ENCODE measurements around the gene ZHX3.
A peak's percentile ranks its signal among the peaks of the same experiment; 100 is the strongest.

ZHX3 gene, protein sequence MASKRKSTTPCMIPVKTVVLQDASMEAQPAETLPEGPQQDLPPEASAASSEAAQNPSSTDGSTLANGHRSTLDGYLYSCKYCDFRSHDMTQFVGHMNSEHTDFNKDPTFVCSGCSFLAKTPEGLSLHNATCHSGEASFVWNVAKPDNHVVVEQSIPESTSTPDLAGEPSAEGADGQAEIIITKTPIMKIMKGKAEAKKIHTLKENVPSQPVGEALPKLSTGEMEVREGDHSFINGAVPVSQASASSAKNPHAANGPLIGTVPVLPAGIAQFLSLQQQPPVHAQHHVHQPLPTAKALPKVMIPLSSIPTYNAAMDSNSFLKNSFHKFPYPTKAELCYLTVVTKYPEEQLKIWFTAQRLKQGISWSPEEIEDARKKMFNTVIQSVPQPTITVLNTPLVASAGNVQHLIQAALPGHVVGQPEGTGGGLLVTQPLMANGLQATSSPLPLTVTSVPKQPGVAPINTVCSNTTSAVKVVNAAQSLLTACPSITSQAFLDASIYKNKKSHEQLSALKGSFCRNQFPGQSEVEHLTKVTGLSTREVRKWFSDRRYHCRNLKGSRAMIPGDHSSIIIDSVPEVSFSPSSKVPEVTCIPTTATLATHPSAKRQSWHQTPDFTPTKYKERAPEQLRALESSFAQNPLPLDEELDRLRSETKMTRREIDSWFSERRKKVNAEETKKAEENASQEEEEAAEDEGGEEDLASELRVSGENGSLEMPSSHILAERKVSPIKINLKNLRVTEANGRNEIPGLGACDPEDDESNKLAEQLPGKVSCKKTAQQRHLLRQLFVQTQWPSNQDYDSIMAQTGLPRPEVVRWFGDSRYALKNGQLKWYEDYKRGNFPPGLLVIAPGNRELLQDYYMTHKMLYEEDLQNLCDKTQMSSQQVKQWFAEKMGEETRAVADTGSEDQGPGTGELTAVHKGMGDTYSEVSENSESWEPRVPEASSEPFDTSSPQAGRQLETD

DNA sequence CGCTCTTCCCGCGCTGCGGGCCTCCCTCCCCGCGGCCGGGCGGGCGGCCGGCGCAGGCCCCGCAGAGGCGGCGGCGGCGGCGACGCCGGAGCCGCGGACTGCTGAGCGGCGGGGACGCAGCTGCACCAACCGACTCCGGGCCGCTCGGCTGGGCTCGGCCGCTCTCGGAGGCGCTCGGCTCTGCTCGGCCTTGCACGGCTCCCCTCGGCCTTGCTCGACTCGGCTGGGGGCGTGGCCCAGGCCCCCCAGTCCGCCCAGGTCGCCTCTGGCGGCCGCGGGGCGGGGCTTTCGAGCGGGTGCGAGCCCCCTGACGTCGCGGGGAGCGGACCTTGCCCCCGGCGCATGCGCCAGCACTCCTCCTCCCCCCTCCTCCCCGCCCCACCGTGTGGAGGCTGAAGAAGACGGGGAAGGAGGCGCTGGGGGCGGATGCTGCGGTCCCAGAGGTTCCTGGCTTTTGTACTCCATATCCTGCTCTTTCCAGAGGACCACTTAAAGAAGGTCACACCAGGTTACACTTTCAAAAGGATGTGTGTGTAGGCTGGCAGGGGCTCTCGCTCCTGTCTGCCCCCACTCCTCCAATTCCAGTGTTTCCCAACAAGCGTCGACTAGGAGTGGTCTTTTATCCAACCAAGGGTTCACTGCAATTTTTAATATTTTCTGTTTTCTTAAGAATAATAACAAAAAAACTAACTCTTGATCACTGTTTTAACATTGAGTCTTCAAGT lies at the start of gene ZHX3:
Gene ZHX3 (minus strand): TSS at position 186 of the 725 bp plus-strand sequence. CDS start 112,815 bp downstream, outside the sequence.
- peak; percentile 93 for DNase-seq

DNA sequence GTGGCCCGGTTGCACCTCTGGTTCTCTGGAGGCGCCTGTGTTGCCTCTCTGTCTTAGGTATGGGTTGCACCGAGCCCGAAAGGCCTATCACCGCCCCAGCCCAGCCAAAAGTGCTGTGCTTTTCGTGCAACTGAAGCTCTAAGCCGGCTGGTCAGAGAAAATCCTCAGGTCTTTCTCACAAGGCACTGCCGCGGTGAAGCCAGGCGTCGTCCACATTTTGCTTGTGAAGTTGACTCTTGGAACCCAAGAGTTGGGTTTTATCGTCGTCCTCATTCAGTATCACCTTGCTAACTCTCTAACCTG lies 49.8 kb upstream of the ZHX3 start:
- no peak for DNase-seq

- DNase-seq, result no peak
Observed at GRCh38 chr20:41366546-41367392, 49.2 kb upstream of the ZHX3 start, which contains the start of gene EMILIN3. TSS of gene EMILIN3 (minus strand) at chr20:41366818. CDS start at chr20:41366634, 184 bp downstream.

GRCh38 chr20:41365777-41366545 lies 48.4 kb upstream of the ZHX3 start:
- peak; percentile 6 for DNase-seq

GRCh38 chr20:41364967-41365765 lies 47.6 kb upstream of the ZHX3 start:
- DNase-seq, result no peak

GRCh38 chr20:41364236-41364855 lies 46.8 kb upstream of the ZHX3 start:
- DNase-seq, result no peak

DNA sequence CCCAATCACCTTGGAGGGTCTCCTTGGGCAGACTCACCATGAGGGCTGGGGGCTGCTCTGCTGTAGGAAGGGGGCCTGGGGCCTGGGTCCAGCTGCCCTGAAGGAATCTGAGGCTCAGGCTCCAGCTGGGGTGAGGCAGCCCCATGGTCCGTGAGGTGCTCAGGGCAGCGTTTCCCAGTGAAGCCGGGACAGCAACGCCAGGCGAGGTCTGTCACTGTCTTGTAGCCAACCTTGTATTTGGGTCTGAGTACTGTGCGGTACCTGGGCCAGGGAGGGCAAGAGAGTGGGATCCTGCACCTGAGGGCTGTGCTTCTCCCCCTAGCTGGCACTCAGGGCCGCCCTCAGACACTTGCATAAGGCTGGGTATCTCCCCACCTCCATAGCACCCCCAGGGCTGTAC lies 46.1 kb upstream of the ZHX3 start:
- no peak for DNase-seq

DNA sequence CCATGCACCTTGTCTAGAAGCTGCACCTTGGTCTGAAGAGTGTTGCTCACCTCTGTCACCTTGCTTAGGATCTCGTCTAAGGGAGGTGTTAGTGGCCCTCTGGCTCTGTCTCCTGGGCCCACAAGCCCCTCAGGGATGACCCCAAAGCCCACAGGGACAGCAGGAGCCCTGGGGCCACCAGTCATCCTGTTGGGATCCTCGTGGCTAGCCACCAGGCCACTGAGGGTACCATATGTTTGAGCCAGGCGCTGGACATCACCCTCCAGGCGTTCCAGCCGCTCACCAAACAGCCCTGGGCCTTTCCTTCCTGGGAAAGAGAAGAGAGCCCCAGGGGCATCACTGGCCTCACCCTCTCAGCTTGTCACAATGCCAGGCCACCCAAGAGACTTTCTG lies 45.2 kb upstream of the ZHX3 start:
- no peak for DNase-seq

DNA sequence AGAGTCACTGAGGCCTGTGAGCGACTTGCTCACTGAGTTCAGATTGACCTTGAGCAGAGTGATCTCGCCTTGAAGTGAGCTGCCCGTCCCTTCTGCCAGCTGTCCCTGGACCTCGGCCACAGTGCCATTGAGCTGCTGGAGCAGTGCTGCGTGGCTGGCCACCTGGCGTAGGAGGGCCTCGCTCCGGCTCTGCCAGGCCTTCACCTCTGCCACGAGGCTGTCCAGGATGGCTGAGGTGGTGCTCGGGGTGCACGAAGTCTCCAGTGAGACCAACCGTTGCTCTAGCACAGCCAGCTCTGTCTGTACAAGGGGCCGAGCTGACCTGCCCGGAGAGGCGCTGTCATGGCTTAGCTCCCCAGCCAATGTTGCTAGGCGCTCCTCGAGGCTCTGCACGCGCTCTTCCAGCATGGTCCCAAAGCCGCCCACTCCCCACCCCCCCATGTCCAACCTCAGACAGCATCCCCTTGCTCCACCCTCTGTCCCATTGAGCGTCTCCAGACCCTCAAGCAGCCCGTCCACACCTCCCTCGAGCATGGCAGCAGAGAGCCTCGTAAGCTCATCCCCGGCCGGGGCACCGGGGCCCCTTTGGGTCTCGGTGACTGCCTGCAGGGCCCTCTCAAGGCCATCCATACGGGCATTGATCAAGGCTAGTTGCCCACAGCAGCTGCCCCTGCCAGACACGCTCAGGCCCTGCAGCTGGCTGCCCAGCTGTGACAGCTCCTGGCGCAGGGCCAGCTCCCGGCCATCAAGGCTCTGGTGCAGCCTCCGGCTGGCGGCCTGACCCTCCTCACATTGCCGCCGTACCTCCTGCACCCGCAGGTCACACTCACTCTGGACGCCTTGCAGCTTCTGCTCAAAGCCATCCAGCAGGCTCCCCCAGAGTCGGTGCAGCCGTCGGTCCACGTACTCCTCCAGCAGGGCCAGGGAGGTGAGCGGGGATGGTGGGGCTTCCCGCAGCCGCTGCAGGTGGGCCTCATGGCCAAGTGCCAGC lies 44.5 kb upstream of the ZHX3 start:
- DNase-seq, result peak; percentile 14

- DNase-seq, result no peak
Observed at GRCh38 chr20:41360831-41361756, 43.6 kb upstream of the ZHX3 start.

GRCh38 chr20:41359541-41360011 lies 42.0 kb upstream of the ZHX3 start:
- DNase-seq, result no peak

DNA sequence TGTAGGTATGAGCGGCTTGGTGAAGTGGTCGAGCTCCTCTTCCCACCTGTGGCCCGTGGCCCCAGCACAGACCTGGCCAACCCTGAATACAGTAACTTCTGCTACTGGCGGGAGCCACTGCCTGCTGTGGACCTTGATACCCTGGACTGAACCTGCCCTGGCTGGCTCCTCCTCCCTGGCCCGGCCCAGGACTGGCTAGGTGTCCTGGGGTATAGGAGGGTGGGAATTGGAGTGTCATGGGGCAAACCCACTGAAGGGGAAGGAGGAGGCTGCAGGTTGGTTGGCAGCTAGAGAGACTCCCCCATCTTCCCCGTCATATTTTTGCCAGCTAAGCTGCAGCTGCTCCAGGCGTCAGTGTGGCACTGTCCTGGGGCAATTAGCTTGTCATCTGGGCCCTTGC lies 41.2 kb upstream of the ZHX3 start:
- DNase-seq, result no peak

DNA sequence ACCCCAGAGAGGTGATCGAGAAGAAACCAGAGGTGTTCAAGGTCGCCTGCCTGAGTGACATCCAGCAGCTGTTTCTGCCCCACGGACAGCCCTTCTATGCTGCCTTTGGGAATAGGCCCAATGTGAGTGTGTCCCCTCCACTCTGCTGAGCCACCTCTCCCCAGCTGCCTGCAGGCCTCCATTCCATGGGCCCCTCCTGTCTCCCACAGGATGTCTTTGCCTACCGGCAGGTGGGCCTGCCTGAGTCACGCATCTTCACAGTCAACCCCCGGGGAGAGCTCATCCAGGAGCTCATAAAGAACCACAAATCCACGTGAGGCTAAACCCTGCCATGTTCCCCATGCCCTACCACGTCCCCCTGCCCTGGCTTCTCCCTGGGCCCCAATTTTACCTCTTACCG lies 40.7 kb upstream of the ZHX3 start:
- no peak for DNase-seq

DNA sequence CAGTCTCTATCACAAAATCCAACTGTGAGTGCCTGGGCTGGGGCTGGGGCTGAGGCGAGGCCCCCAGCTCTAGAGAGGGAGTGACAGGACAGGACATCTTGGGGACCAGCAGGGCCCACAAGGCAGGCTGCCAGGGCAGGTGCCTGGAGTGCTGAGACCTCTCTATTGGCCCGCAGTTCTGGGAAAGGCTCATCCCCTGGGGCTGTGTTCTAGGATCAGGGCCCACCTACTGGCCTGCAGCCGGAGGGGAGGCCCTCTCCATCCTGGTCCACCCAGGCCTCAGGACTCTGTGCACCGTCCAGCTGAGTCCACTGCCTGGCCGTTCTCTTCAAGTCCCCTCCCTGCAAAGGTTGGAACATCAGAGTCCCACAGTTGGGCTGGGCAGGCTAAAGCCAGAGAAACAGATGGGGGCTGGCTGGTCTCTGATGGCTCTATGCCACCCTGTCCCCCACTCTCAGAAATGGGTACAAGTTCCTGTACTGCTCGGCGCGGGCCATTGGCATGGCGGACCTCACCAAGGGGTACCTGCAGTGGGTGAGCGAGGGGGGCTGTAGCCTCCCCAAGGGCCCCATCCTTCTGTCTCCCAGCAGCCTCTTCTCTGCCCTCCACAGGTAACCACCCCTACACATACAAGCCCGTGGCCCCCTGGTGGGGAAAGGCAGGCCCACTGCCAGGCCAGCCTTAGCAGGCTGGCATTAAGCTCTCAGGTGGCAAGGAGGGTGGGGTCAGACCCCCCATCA lies 40.1 kb upstream of the ZHX3 start:
- no peak for DNase-seq

- no peak for DNase-seq
Observed at GRCh38 chr20:41356951-41357350, 39.4 kb upstream of the ZHX3 start.

DNA sequence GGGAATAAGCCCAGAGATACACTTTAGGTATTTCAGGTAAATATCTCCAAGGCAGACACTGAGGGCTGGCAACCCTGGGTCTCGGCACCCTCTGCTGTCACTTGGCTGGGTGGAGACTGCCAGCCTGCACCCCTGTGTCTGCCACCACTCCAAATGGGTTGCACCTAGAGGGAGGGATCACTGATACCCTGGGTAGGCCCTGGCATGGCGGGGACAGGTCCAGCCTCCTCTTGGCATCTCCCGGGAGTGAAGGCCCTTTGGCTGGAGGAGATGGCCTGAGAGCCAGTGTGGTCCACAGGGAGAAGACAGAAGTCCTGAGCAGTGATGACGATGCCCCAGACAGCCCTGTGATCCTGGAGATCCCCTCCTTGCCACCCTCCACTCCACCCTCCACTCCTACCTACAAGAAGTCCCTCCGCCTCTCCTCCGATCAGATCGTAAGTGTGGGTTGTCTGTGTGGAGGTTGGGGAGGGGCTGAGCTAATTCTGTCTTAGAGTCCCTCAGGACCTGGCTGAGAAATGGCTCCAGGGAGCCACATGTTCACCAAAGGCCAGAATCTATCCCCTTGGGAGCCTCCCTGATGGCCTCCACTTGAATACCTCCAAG lies 38.2 kb upstream of the ZHX3 start:
- DNase-seq, result no peak
